IMR-90 (cell line): ENCODE data around the gene TMPRSS9. TPM values are rescaled to one million over a fixed set of nuclear protein-coding genes. Genes with fewer than 3 reads are reported as not detected.

ENCODE experiments used
- ATAC-seq: fragments of 200-7000 bp; cut with Tn5 transposase; 2 replicates; pipeline ENCODE4 v1.9.1; 2020; ENCODE audit warnings: low read depth, mild to moderate bottlenecking, moderate library complexity
- BruUV-seq: library from RNA; stranded (reverse); fragments of 400-500 nt; replicated peaks from 2 replicates; lab custom pipeline; 2021; lab: Mats Ljungman, UMichigan
- CTCF ChIA-PET: fragments of 300-600 bp; formaldehyde crosslinking; extraction: SDS; loops from one replicate; lab custom pipeline; 2021; ENCODE audit warnings: antibody characterized with exemption; lab: Yijun Ruan, JAX
- POLR2A ChIA-PET: fragments of 300-600 bp; sonication (Branson Sonifier 250); formaldehyde crosslinking; loops from one replicate; lab custom pipeline; 2022; ENCODE audit warnings: antibody characterized with exemption; ENCODE audit not compliant: unreplicated experiment; lab: Charles Lee
- DNase-seq: peaks from one replicate; pipeline ENCODE4 v3.0.0; 2013
- H2AFZ ChIP-seq: replicated peaks from 2 replicates; pipeline ENCODE3; 2013; ENCODE audit warnings: low read length, mild to moderate bottlenecking; ENCODE audit not compliant: poor library complexity
- H2AK5ac ChIP-seq: 2 replicates; pipeline ENCODE4 v1.6.1; 2013; ENCODE audit warnings: low read depth, low read length, inconsistent platforms
- H2AK9ac ChIP-seq: replicated peaks from 2 replicates; pipeline ENCODE3; 2013; ENCODE audit warnings: mild to moderate bottlenecking, low read depth, low read length, moderate library complexity; ENCODE audit not compliant: poor library complexity
- H2BK120ac ChIP-seq: 2 replicates; pipeline ENCODE4 v1.6.1; 2013; ENCODE audit warnings: low read depth, low read length, inconsistent platforms
- H2BK15ac ChIP-seq: 3 replicates; pipeline ENCODE4 v1.6.1; 2013; ENCODE audit warnings: low read depth, low read length, inconsistent platforms
- H2BK20ac ChIP-seq: 2 replicates; pipeline ENCODE4 v1.6.1; 2013; ENCODE audit warnings: low read depth, mild to moderate bottlenecking, inconsistent platforms, low read length, moderate library complexity
- H2BK5ac ChIP-seq: 2 replicates; pipeline ENCODE4 v1.6.1; 2013; ENCODE audit warnings: mild to moderate bottlenecking, low read depth, low read length, inconsistent platforms; ENCODE audit not compliant: poor library complexity, severe bottlenecking
- H3K14ac ChIP-seq: replicated peaks from 2 replicates; pipeline ENCODE4 v1.6.1; 2013; ENCODE audit warnings: low read depth, low read length, inconsistent platforms
- H3K18ac ChIP-seq: 2 replicates; pipeline ENCODE4 v1.6.1; 2013; ENCODE audit warnings: low read depth, low read length, control low read depth
- H3K23ac ChIP-seq: 2 replicates; pipeline ENCODE4 v1.6.1; 2013; ENCODE audit warnings: low read depth, low read length, inconsistent platforms
- H3K27ac ChIP-seq: 2 replicates; pipeline ENCODE4 v1.5.1; 2013; ENCODE audit warnings: mild to moderate bottlenecking, control low read depth, low read length; ENCODE audit not compliant: insufficient read depth
- H3K27me3 ChIP-seq: 2 replicates; pipeline ENCODE4 v1.6.1; 2013; ENCODE audit warnings: low read length; ENCODE audit not compliant: control insufficient read depth, insufficient read depth
- H3K36me3 ChIP-seq: 2 replicates; pipeline ENCODE4 v1.6.1; 2013; ENCODE audit warnings: low read length, mixed read lengths; ENCODE audit not compliant: control insufficient read depth, insufficient read depth
- H3K4ac ChIP-seq: 2 replicates; pipeline ENCODE4 v1.6.1; 2013; ENCODE audit warnings: low read depth, low read length, inconsistent platforms
- H3K4me1 ChIP-seq: 2 replicates; pipeline ENCODE4 v1.6.1; 2013; ENCODE audit warnings: low read length, mixed read lengths; ENCODE audit not compliant: control insufficient read depth, insufficient read depth
- H3K4me2 ChIP-seq: 2 replicates; pipeline ENCODE4 v1.6.1; 2013; ENCODE audit warnings: low read depth, mild to moderate bottlenecking, control low read depth, low read length, moderate library complexity
- H3K4me3 ChIP-seq: 2 replicates; pipeline ENCODE4 v1.5.1; 2013; ENCODE audit warnings: low read depth, mild to moderate bottlenecking, control low read depth, low read length, moderate library complexity; ENCODE audit not compliant: insufficient read depth
- H3K56ac ChIP-seq: 2 replicates; pipeline ENCODE4 v1.6.1; 2013; ENCODE audit warnings: low read length, inconsistent platforms; ENCODE audit not compliant: insufficient read depth; ENCODE audit errors: extremely low read depth
- H3K79me1 ChIP-seq, 2 experiments: 2 replicates each; pipeline ENCODE4 v1.6.1; 2013; ENCODE audit warnings: low read length in 2 of 2, inconsistent platforms in 1 of 2, low read depth in 1 of 2
- H3K9ac ChIP-seq: 2 replicates; pipeline ENCODE4 v1.6.1; 2013; ENCODE audit warnings: low read depth, low read length, control low read depth
- H3K9me1 ChIP-seq: 2 replicates; pipeline ENCODE4 v1.6.1; 2013; ENCODE audit warnings: low read length, inconsistent platforms; ENCODE audit not compliant: insufficient read depth
- H3K9me3 ChIP-seq: 2 replicates; pipeline ENCODE4 v1.6.1; 2013; ENCODE audit warnings: low read length; ENCODE audit not compliant: control insufficient read depth, insufficient read depth
- H4K20me1 ChIP-seq: 2 replicates; pipeline ENCODE4 v1.6.1; 2013; ENCODE audit warnings: low read length, inconsistent platforms; ENCODE audit not compliant: insufficient read depth
- H4K5ac ChIP-seq: 2 replicates; pipeline ENCODE4 v1.6.1; 2013; ENCODE audit warnings: mild to moderate bottlenecking, low read depth, low read length, control low read depth
- H4K8ac ChIP-seq, 2 experiments: 2 replicates each; pipeline ENCODE4 v1.6.1; 2013; ENCODE audit warnings: low read depth in 2 of 2, low read length in 2 of 2, control low read depth in 1 of 2, inconsistent platforms in 1 of 2
- H4K91ac ChIP-seq: 2 replicates; pipeline ENCODE4 v1.6.1; 2013; ENCODE audit warnings: low read depth, low read length, inconsistent platforms; ENCODE audit not compliant: insufficient read depth
- BHLHE40 ChIP-seq: fragments of 150-350 bp; IDR thresholded peaks from 2 replicates; pipeline ENCODE4 v1.6.1; 2016; ENCODE audit warnings: mild to moderate bottlenecking, low read depth, low read length
- CHD1 ChIP-seq: IDR thresholded peaks from 2 replicates; pipeline ENCODE4 v1.6.1; 2012; ENCODE audit warnings: low read depth, low read length, improper control_type of control experiment
- CTCF ChIP-seq: conservative IDR thresholded peaks from 2 replicates; pipeline ENCODE4 v1.5.1; 2012; ENCODE audit warnings: mild to moderate bottlenecking, low read depth, low read length, improper control_type of control experiment
- MAZ ChIP-seq: IDR thresholded peaks from 2 replicates; pipeline ENCODE4 v1.6.1; 2012; ENCODE audit warnings: low read depth, mild to moderate bottlenecking, low read length, improper control_type of control experiment, moderate library complexity, borderline replicate concordance
- MXI1 ChIP-seq: IDR thresholded peaks from 2 replicates; pipeline ENCODE4 v1.6.1; 2012; ENCODE audit warnings: low read depth, mild to moderate bottlenecking, low read length, moderate library complexity, borderline replicate concordance
- NFE2L2 ChIP-seq: fragments of 150-350 bp; IDR thresholded peaks from 2 replicates; pipeline ENCODE4 v1.6.1; 2016; ENCODE audit warnings: low read depth, mild to moderate bottlenecking, low read length
- RCOR1 ChIP-seq: IDR thresholded peaks from 2 replicates; pipeline ENCODE4 v1.6.1; 2012; ENCODE audit warnings: mild to moderate bottlenecking, low read length, improper control_type of control experiment; ENCODE audit not compliant: insufficient replicate concordance
- RFX5 ChIP-seq: IDR thresholded peaks from 2 replicates; pipeline ENCODE4 v1.8.0; 2012; ENCODE audit warnings: low read depth, mild to moderate bottlenecking, low read length, moderate library complexity
- USF2 ChIP-seq: fragments of 150-350 bp; IDR thresholded peaks from 2 replicates; pipeline ENCODE4 v1.6.1; 2017; ENCODE audit warnings: mild to moderate bottlenecking, antibody characterized with exemption, low read length, low read depth
- WGBS, 2 experiments: methylation state at CpG; one replicate each; pipeline versions ENCODE4 v1.1.5 to v1.1.7; 2013; ENCODE audit warnings: missing lambda C conversion rate in 2 of 2; ENCODE audit not compliant: insufficient read length in 1 of 2; ENCODE audit errors: extremely low coverage in 2 of 2; 5-methylcytosine and 5-hydroxymethylcytosine counted together
- dilution Hi-C: fragments of 300-500 bp; cut with HindIII; formaldehyde crosslinking; loops from one replicate; pipeline ENCODE4 v1.14.3; 2018; ENCODE audit warnings: low sequenced_read_pairs; ENCODE audit not compliant: unreplicated experiment
- in situ Hi-C: fragments of 300-500 bp; cut with MboI; formaldehyde crosslinking; loops from 3 replicates; pipeline ENCODE4 v1.14.3; 2019; ENCODE audit warnings: low sequenced_read_pairs, inconsistent platforms, mixed read lengths
- intact Hi-C: fragments of 100-400 bp; cut with micrococcal nuclease; formaldehyde crosslinking; loops from 2 replicates; pipeline ENCODE4 v1.10.0; 2022
- polyA plus RNA-seq, 3 experiments: library from polyadenylated mRNA; depleted of rRNA; stranded (reverse); fragments of >200 nt; gene quantifications; 2 replicates each; pipeline ENCODE4 v1.2.3, GENCODE V29; 2012; ENCODE audit warnings: low replicate concordance in 1 of 3
- total RNA-seq: library from RNA; depleted of rRNA; stranded (reverse); fragments of >200 nt; gene quantifications from 2 replicates; pipeline ENCODE4 v1.2.3, GENCODE V29; 2012

TMPRSS9 gene
- total and polyA plus RNA-seq, 2 of the 4 experiments (the other 2 are of a cell fraction) = not detected

DNA sequence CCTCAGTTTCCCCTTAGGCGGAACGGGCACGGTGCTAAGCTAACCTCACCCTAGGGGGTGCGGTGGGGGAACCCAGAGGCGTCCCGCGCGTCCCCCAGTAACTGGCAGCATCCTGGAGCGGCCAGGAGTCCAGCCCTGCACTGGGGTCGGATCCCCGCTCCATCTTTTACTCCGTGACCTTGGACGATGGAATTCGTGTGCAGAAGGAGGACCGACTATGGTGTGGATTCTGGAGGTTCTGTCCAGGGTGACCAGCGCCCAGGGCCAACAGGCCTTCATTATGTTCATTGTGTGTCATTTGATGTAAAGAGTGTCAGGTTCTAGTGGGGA, 31.0 kb upstream of the TMPRSS9 start:
- BruUV-seq = no TSS peak
- dilution Hi-C loops = no loop called here
- peak overlapping the region; percentile 99 for H2AFZ ChIP-seq

More for the DNA sequence above, 31.0 kb upstream of the TMPRSS9 start:
- CTCF ChIA-PET = no interaction called here
- TF ChIP-seq RFX5 (no peak), MXI1 (no peak), CTCF (no peak), CHD1 (no peak), NFE2L2 (no peak), MAZ (no peak), USF2 (no peak), BHLHE40 (no peak), RCOR1 (no peak)
- no peaks in the 10 kb centered on the region for H3K9me3 ChIP-seq
- peaks cover 4% of the 10 kb centered on the region for H3K4me1 ChIP-seq
- H3K18ac ChIP-seq = no peak overlapping the region
- peak overlapping the region; percentile 25 to 81; a peak in 2 of 4 replicates for H4K8ac ChIP-seq
- in situ Hi-C loops = no loop called here
- H3K14ac ChIP-seq = peak overlapping the region; percentile 78
- H3K4me2 ChIP-seq = peak overlapping the region; percentile 84
- H4K20me1 ChIP-seq = peaks cover 41% of the 10 kb centered on the region
- H2AK9ac ChIP-seq = peak overlapping the region; percentile 100
- H2BK5ac ChIP-seq = no peak overlapping the region
- H4K5ac ChIP-seq = no peak overlapping the region
- peak overlapping the region; percentile 85 for H3K4ac ChIP-seq
- no peaks in the 10 kb centered on the region for H3K27me3 ChIP-seq
- H3K79me1 ChIP-seq = peaks cover 33 to 83% of the 10 kb centered on the region in 2 experiments
- H2BK20ac ChIP-seq = no peak overlapping the region
- DNase-seq = no peak
- peak overlapping the region; percentile 94 for H3K4me3 ChIP-seq
- intact Hi-C loops = loop anchor here (2.0 to 5.0 kb wide), 3 partner anchors 63 to 308 kb away; no protein-coding TSS in a partner anchor
- peak overlapping the region; percentile 76 for H3K27ac ChIP-seq
- no peaks in the 10 kb centered on the region for H3K9me1 ChIP-seq
- H4K91ac ChIP-seq = no peak overlapping the region
- peak overlapping the region; percentile 64 for H3K9ac ChIP-seq
- peak overlapping the region; percentile 78 for H2AK5ac ChIP-seq
- WGBS, 2 experiments = no CpG with 5 or more reads among the region's 16 CpGs
- no peak for ATAC-seq
- POLR2A ChIA-PET = no interaction called here
- H3K56ac ChIP-seq = peak overlapping the region; percentile 17; the same call in 1 of the 2 replicates
- H2BK120ac ChIP-seq = no peak overlapping the region
- H3K36me3 ChIP-seq = peaks cover 18% of the 10 kb centered on the region
- peak overlapping the region; percentile 70 for H3K23ac ChIP-seq
- H2BK15ac ChIP-seq = no peak overlapping the region
